Hepatocyte (in vitro differentiated cells): Measurements from ENCODE around the gene ARSA. TPM values are rescaled to one million over a fixed set of nuclear protein-coding genes. Genes with fewer than 3 reads are reported as not detected.
A peak's percentile ranks its signal among the peaks of the same experiment; 100 is the strongest.

Experiments used
- DNase-seq: peaks from one replicate; pipeline ENCODE4 v3.0.0-alpha.2; 2016; ENCODE audit warnings: low spot score
- H2AFZ ChIP-seq: fragments of 200-600 bp; sonication (generic); 2 replicates; pipeline ENCODE4 v1.6.0; 2016; ENCODE audit warnings: antibody characterized with exemption, mild to moderate bottlenecking
- H3K27ac ChIP-seq: fragments of 200-600 bp; sonication (generic); 2 replicates; pipeline ENCODE4 v1.5.1; 2016; ENCODE audit warnings: mild to moderate bottlenecking
- H3K27me3 ChIP-seq: fragments of 200-600 bp; sonication (generic); 2 replicates; pipeline ENCODE4 v1.6.1; 2016
- H3K36me3 ChIP-seq: fragments of 200-600 bp; sonication (generic); replicated peaks from 2 replicates; pipeline ENCODE4 v1.5.1; 2016; ENCODE audit warnings: low read depth; ENCODE audit not compliant: insufficient read depth
- H3K4me1 ChIP-seq: fragments of 200-600 bp; sonication (generic); 2 replicates; pipeline ENCODE4 v1.5.1; 2016; ENCODE audit warnings: mild to moderate bottlenecking, moderate library complexity; ENCODE audit not compliant: insufficient read depth
- H3K4me2 ChIP-seq: fragments of 200-600 bp; sonication (generic); 2 replicates; pipeline ENCODE4 v1.6.0; 2016
- H3K4me3 ChIP-seq: fragments of 200-600 bp; sonication (generic); 2 replicates; pipeline ENCODE4 v1.5.1; 2016; ENCODE audit warnings: mild to moderate bottlenecking
- H3K79me2 ChIP-seq: fragments of 200-600 bp; sonication (generic); 2 replicates; pipeline ENCODE4 v1.6.0; 2017; ENCODE audit warnings: mild to moderate bottlenecking
- H3K9me2 ChIP-seq: fragments of 200-600 bp; sonication (generic); replicated peaks from 2 replicates; pipeline ENCODE4 v1.6.0; 2017; ENCODE audit warnings: mild to moderate bottlenecking; ENCODE audit not compliant: insufficient read depth
- H3K9me3 ChIP-seq: fragments of 200-600 bp; sonication (generic); 2 replicates; pipeline ENCODE4 v1.5.1; 2016; ENCODE audit warnings: low read depth, mild to moderate bottlenecking
- H4K20me1 ChIP-seq: fragments of 200-600 bp; sonication (generic); 2 replicates; pipeline ENCODE4 v1.6.0; 2016; ENCODE audit warnings: mild to moderate bottlenecking; ENCODE audit not compliant: insufficient read depth, poor library complexity, severe bottlenecking
- EZH2 ChIP-seq: fragments of 200-600 bp; sonication (generic); IDR thresholded peaks from 2 replicates; pipeline ENCODE4 v1.6.1; 2016; ENCODE audit warnings: antibody characterized with exemption, mild to moderate bottlenecking, borderline replicate concordance
- EZH2phosphoT487 ChIP-seq: fragments of 200-600 bp; sonication (generic); IDR thresholded peaks from one replicate; pipeline ENCODE4 v1.6.1; 2018; ENCODE audit warnings: antibody characterized with exemption, mild to moderate bottlenecking, low read depth, moderate library complexity; ENCODE audit not compliant: unreplicated experiment, severe bottlenecking
- WGBS: methylation state at CpG from one replicate; pipeline ENCODE4 v1.1.6; 2016; ENCODE audit warnings: low lambda C conversion rate; ENCODE audit errors: missing lambda C conversion rate; 5-methylcytosine and 5-hydroxymethylcytosine counted together
- polyA plus RNA-seq: library from polyadenylated mRNA; unstranded; fragments of >200 nt; fragmentation: Nextera tagmentation; extraction: Ambion mirVana; gene quantifications from 2 replicates; pipeline ENCODE4 v1.2.1, GENCODE V29; 2016
- total RNA-seq: library from RNA; depleted of rRNA; stranded (reverse); fragments of >200 nt; gene quantifications from 2 replicates; pipeline ENCODE4 v1.2.3, GENCODE V29; 2014
- TF ChIP-seq, protein P1 (sequence below): fragments of 200-600 bp; sonication (generic); IDR thresholded peaks from 2 replicates; pipeline ENCODE4 v1.5.1; 2016; ENCODE audit warnings: antibody characterized with exemption, mild to moderate bottlenecking; ENCODE audit not compliant: poor library complexity

ARSA gene
- total and polyA plus RNA-seq, 2 experiments from 2014 or later, result 20.6 to 31.3 TPM

DNA sequence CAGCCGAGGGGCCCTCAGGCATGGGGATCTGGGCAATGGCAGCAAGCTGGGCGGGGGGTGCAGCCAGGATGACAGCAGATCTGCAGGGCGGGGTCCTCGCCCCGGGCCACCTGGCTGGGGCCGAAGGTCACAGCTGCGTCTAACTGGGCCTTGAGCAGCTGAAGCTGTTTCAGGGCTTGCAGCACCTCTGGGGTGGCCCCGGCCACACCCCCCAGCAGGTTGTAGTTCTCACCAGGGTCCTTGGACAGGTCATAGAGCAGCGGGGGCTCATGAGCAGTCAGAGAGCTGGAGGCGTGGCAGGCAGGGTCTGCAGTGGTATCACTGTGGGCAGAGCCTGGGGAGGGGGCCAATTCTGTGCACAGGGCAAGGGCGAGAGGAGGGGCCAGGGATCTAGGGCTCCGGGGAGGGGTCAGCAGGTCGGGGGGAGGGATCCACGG, 2.8 kb downstream of the ARSA start:
- DNase-seq, result peak; percentile 4
- TF ChIP-seq, protein P1, sequence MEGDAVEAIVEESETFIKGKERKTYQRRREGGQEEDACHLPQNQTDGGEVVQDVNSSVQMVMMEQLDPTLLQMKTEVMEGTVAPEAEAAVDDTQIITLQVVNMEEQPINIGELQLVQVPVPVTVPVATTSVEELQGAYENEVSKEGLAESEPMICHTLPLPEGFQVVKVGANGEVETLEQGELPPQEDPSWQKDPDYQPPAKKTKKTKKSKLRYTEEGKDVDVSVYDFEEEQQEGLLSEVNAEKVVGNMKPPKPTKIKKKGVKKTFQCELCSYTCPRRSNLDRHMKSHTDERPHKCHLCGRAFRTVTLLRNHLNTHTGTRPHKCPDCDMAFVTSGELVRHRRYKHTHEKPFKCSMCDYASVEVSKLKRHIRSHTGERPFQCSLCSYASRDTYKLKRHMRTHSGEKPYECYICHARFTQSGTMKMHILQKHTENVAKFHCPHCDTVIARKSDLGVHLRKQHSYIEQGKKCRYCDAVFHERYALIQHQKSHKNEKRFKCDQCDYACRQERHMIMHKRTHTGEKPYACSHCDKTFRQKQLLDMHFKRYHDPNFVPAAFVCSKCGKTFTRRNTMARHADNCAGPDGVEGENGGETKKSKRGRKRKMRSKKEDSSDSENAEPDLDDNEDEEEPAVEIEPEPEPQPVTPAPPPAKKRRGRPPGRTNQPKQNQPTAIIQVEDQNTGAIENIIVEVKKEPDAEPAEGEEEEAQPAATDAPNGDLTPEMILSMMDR, result no peak
- TF ChIP-seq EZH2phosphoT487 (no peak), EZH2 (no peak)
- Histone ChIP-seq H3K4me3 (no peak overlapping the region), H3K36me3 (no peaks in the 10 kb centered on the region), H3K27me3 (no peaks in the 10 kb centered on the region), H2AFZ (no peak overlapping the region), H3K79me2 (no peaks in the 10 kb centered on the region), H3K9me3 (no peaks in the 10 kb centered on the region), H3K27ac (no peak overlapping the region), H3K9me2 (no peaks in the 10 kb centered on the region), H4K20me1 (no peaks in the 10 kb centered on the region), H3K4me1 (peaks cover 7% of the 10 kb centered on the region), H3K4me2 (no peak overlapping the region)
- WGBS, result 87% methylated on average over 11 of the region's 14 CpGs

DNA sequence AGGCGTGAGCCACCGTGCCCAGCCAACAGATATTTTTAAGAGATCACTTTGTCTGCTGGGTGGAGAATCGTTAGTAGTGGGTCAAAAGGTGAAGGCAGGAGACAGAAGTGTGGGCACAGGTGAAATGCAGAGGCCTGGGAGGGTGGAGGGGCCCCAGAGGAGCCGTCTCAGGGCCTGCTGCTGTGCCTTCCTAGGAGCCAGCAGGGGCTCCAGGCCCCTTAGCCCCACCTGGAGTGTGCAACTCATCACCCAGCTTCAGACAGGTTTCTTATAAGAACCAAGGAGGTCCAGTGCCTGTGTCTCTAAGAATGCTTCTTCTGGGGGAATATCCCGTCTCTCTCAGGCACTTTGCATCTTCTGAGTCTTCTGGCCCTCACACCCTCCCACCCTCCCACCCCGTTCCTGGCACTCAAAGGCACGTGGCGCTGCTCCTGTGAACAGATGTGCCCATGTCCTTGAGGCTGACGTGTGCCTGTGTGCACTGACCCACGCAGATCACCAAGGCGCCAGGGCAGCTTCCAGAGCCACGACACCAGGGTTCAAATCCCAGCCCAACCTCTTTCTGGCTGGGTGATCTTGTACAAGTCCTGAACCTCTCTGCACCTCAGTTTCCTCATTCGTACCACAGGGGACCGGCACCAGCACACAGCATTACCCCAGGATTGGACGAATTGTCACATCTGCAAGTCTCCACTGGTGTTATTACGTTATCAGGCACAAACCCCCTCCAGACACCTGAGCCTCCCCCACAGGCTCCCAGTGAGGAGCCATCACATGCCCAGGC, 3.4 kb downstream of the ARSA start:
- Histone ChIP-seq H3K27ac (no peak overlapping the region), H3K9me3 (no peaks in the 10 kb centered on the region), H3K4me3 (no peak overlapping the region), H3K4me1 (peaks cover 7% of the 10 kb centered on the region), H3K79me2 (no peaks in the 10 kb centered on the region), H3K27me3 (no peaks in the 10 kb centered on the region), H2AFZ (no peak overlapping the region), H3K36me3 (no peaks in the 10 kb centered on the region), H4K20me1 (no peaks in the 10 kb centered on the region), H3K9me2 (no peaks in the 10 kb centered on the region), H3K4me2 (no peak overlapping the region)
- WGBS, result 88% methylated on average over 16 of the region's 16 CpGs
- DNase-seq, result no peak
- TF ChIP-seq EZH2 (no peak), EZH2phosphoT487 (no peak)
- TF ChIP-seq, protein P1, result no peak

DNA sequence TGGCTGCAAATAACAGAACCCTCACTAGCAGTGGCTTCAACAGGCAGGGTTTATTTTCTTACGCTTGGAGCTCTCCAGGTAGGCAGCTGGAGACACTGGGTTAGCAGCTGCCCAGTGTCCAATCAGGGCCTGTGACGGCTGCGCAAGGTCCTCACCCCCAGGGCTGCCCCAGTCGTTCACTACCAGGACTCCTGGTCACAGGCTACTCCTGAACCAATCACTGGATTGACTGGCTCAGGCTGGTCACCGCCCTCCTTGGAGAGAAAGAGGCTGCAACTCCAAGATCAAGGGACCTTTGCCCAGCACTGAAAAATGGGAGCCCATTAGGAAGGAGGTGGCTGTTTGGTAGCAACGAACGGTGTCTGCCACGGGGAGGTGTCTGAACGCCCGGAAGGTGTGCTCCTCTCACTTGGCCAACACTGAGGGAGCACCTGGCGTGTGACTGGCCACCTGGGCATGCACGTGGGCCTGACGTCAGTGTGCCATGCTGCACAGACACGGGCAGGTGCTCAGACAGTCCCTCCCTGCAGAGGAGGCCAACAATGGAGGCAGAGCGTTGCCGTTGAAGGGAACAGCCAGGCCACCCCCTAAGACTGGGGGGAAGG, 5.1 kb downstream of the ARSA start:
- Histone ChIP-seq H3K4me3 (no peak overlapping the region), H3K4me1 (no peaks in the 10 kb centered on the region)
- DNase-seq, result no peak

More for the DNA sequence above, 5.1 kb downstream of the ARSA start:
- TF ChIP-seq EZH2 (no peak), EZH2phosphoT487 (no peak)
- TF ChIP-seq, protein P1, result no peak
- no peaks in the 10 kb centered on the region for H3K9me3 ChIP-seq
- no peaks in the 10 kb centered on the region for H4K20me1 ChIP-seq
- no peaks in the 10 kb centered on the region for H3K79me2 ChIP-seq
- no peak overlapping the region for H3K4me2 ChIP-seq
- WGBS, result 84% methylated on average over 16 of the region's 16 CpGs
- H3K27me3 ChIP-seq, result no peaks in the 10 kb centered on the region
- no peak overlapping the region for H3K27ac ChIP-seq
- H3K9me2 ChIP-seq, result no peaks in the 10 kb centered on the region
- H2AFZ ChIP-seq, result no peak overlapping the region
- no peaks in the 10 kb centered on the region for H3K36me3 ChIP-seq
